ENCODE data around the gene SLC6A19.

DNA sequence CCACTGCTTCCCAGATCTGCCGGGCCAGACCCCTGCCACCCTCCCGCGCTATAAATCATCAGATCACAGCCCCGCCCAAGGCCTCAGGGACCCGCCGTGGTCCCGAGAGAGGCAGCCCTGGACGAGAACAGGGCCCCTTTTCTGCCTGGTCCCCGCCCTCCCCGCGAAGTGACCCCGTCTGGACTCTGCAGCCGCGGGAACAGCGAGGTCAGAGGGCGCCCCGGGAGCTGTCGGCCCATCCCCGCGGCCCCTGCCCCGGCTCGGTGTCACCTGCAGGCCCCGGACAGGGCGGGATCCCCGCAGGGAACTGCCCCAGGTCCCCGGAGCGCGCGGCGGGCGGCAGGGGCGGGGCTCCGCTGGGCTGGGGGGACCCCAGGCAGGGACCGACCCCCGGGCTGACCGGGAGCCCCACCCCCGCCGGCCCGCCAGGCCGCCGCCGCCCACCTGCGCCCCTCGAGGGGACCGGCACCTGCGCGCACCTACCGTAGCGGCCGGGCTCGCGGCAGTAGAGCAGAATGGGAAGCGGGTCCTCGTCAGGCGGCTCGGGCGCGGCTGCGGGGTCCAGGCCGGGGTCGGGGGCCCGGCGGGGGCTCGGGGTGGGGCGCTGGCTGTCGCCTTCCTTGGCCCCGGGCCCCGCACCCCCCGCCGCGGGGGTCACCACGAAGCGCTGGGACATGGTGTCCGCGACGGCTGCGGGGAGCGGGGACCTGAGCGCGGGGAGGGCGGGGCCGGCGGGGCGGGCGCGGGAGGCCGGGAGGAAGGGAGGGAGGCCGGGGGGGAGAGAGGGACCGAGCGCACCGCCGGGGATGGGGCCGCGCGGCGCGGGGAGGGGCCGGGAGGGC, 46.0 kb upstream of the SLC6A19 start:
- TF ChIP-seq, protein P1, sequence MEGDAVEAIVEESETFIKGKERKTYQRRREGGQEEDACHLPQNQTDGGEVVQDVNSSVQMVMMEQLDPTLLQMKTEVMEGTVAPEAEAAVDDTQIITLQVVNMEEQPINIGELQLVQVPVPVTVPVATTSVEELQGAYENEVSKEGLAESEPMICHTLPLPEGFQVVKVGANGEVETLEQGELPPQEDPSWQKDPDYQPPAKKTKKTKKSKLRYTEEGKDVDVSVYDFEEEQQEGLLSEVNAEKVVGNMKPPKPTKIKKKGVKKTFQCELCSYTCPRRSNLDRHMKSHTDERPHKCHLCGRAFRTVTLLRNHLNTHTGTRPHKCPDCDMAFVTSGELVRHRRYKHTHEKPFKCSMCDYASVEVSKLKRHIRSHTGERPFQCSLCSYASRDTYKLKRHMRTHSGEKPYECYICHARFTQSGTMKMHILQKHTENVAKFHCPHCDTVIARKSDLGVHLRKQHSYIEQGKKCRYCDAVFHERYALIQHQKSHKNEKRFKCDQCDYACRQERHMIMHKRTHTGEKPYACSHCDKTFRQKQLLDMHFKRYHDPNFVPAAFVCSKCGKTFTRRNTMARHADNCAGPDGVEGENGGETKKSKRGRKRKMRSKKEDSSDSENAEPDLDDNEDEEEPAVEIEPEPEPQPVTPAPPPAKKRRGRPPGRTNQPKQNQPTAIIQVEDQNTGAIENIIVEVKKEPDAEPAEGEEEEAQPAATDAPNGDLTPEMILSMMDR (conservative IDR thresholded peaks at IDR 0.05; ENCODE audit: low read depth, low read length): no peak
- no peak for TF ChIP-seq EZH2 (IDR thresholded peaks at IDR 0.05; ENCODE audit: low read length, unreplicated experiment)
- TF ChIP-seq EZH2phosphoT487 (IDR thresholded peaks at IDR 0.05; ENCODE audit: borderline replicate concordance, low read length): no peak
